Calu3 (cell line): Measurements from ENCODE around the gene MMP25. TPM values are rescaled to one million over a fixed set of nuclear protein-coding genes. Genes with fewer than 3 reads are reported as not detected.
"Not testable (repeated sequence)": the region's sequence is repeated elsewhere in the genome, so short reads cannot be mapped to it uniquely, and the experiment has no call there.

ENCODE experiments used
- BruUV-seq: library from RNA; stranded (reverse); fragments of 400-500 nt; replicated peaks from 2 replicates; lab custom pipeline; 2021; lab: Mats Ljungman, UMichigan
- CTCF ChIA-PET: fragments of 300-600 bp; sonication (Branson Sonifier 250); formaldehyde crosslinking; loops from one replicate; lab custom pipeline; 2022; ENCODE audit warnings: antibody characterized with exemption; lab: Charles Lee
- DNase-seq: peaks from one replicate; pipeline ENCODE4 v3.0.0; 2022
- H3K27ac Mint-ChIP-seq: one replicate; pipeline ENCODE4 v1.8.0; 2022; ENCODE audit warnings: mixed read lengths; ENCODE audit not compliant: unreplicated experiment
- H3K27me3 Mint-ChIP-seq: one replicate; pipeline ENCODE4 v1.8.0; 2022; ENCODE audit warnings: mixed read lengths; ENCODE audit not compliant: unreplicated experiment
- H3K36me3 Mint-ChIP-seq: one replicate; pipeline ENCODE4 v1.8.0; 2022; ENCODE audit warnings: mild to moderate bottlenecking, moderate library complexity, mixed read lengths; ENCODE audit not compliant: insufficient read depth, unreplicated experiment
- H3K4me1 Mint-ChIP-seq: one replicate; pipeline ENCODE4 v1.8.0; 2022; ENCODE audit warnings: mild to moderate bottlenecking, low read depth, mixed read lengths; ENCODE audit not compliant: unreplicated experiment
- H3K4me3 Mint-ChIP-seq: one replicate; pipeline ENCODE4 v1.8.0; 2022; ENCODE audit warnings: mild to moderate bottlenecking, low read depth, moderate library complexity, mixed read lengths; ENCODE audit not compliant: unreplicated experiment
- H3K9me3 Mint-ChIP-seq: one replicate; pipeline ENCODE4 v1.8.0; 2022; ENCODE audit warnings: low read depth, mixed read lengths; ENCODE audit not compliant: unreplicated experiment
- intact Hi-C: fragments of 100-400 bp; cut with micrococcal nuclease; formaldehyde crosslinking; loops from one replicate; pipeline ENCODE4 v1.10.0; 2022; ENCODE audit not compliant: unreplicated experiment
- total RNA-seq: library from RNA; stranded (reverse); gene quantifications from 2 replicates; pipeline ENCODE4 v1.2.3, GENCODE V29; 2022
- TF ChIP-seq, protein P1 (sequence below): fragments of 200-600 bp; IDR thresholded peaks from one replicate; pipeline ENCODE4 v1.8.0; 2022; ENCODE audit warnings: antibody characterized with exemption; ENCODE audit not compliant: unreplicated experiment

The MMP25 gene
- total RNA-seq, 1 experiment from 2014 or later = 0.31 TPM

GRCh38 chr16:3071655-3072054 is 25.3 kb downstream of the MMP25 start:
- no TSS peak for BruUV-seq
- H3K4me3 Mint-ChIP-seq = no peak overlapping the region
- CTCF ChIA-PET = no interaction called here

GRCh38 chr16:3072148-3072547 is 25.8 kb downstream of the MMP25 start:
- H3K9me3 Mint-ChIP-seq, intact Hi-C loops, H3K4me1 Mint-ChIP-seq, CTCF ChIA-PET, DNase-seq, H3K36me3 Mint-ChIP-seq, H3K27ac Mint-ChIP-seq, BruUV-seq, H3K4me3 Mint-ChIP-seq: not testable (repeated sequence)
- H3K27me3 Mint-ChIP-seq = peaks cover 44% of the 10 kb centered on the region

More at GRCh38 chr16:3071655-3072054, 25.3 kb downstream of the MMP25 start:
- H3K27ac Mint-ChIP-seq = no peak overlapping the region
- no peaks in the 10 kb centered on the region for H3K9me3 Mint-ChIP-seq
- H3K36me3 Mint-ChIP-seq = peaks cover 5% of the 10 kb centered on the region
- H3K4me1 Mint-ChIP-seq = no peaks in the 10 kb centered on the region
- DNase-seq = no peak
- H3K27me3 Mint-ChIP-seq = peaks cover 44% of the 10 kb centered on the region
- TF ChIP-seq, protein P1, sequence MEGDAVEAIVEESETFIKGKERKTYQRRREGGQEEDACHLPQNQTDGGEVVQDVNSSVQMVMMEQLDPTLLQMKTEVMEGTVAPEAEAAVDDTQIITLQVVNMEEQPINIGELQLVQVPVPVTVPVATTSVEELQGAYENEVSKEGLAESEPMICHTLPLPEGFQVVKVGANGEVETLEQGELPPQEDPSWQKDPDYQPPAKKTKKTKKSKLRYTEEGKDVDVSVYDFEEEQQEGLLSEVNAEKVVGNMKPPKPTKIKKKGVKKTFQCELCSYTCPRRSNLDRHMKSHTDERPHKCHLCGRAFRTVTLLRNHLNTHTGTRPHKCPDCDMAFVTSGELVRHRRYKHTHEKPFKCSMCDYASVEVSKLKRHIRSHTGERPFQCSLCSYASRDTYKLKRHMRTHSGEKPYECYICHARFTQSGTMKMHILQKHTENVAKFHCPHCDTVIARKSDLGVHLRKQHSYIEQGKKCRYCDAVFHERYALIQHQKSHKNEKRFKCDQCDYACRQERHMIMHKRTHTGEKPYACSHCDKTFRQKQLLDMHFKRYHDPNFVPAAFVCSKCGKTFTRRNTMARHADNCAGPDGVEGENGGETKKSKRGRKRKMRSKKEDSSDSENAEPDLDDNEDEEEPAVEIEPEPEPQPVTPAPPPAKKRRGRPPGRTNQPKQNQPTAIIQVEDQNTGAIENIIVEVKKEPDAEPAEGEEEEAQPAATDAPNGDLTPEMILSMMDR = no peak
- intact Hi-C loops = no loop called here

DNA sequence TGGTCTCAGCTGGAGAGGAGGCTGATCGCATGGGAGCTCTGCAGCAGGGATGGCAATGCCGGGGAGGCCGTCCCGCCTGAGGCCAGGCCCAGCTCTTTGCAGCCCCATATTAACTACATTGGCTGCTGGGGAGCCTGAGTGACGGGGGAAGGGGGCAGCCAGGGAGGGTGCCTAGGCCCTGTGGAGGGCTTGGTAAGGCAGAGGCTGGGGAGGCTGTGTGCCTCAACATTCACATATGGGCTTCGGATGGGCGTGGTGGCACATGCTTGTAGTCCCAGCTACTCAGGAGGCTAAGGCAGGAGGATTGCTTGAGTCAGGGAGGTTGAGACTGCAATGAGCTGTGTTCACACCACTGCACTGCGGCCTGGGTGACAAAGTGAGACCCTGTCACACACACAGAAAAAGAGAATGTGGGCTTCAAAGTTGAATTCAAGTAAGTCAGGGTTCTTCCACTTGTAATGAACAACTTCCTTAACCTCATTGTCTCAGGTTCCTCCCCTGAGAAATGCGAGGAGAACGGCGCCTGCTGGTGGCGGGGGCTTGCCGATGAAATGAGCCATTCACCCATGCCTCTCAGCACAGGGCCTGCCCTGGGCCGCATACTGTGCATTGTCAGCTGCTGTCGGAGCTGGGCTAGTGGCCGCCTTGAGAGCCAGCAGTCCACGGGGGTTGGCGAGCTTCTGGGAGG is 26.4 kb downstream of the MMP25 start:
- CTCF ChIA-PET, BruUV-seq, H3K4me1 Mint-ChIP-seq, DNase-seq, H3K4me3 Mint-ChIP-seq, H3K36me3 Mint-ChIP-seq, H3K9me3 Mint-ChIP-seq, intact Hi-C loops, H3K27ac Mint-ChIP-seq: not testable (repeated sequence)
- H3K27me3 Mint-ChIP-seq = peaks cover 44% of the 10 kb centered on the region

- no peaks in the 10 kb centered on the region for H3K9me3 Mint-ChIP-seq
- TF ChIP-seq, protein P1 = no peak
- no TSS peak for BruUV-seq
- H3K27ac Mint-ChIP-seq = no peak overlapping the region
- DNase-seq = no peak
- peaks cover 44% of the 10 kb centered on the region for H3K27me3 Mint-ChIP-seq
- no peak overlapping the region for H3K4me3 Mint-ChIP-seq
- intact Hi-C loops = no loop called here
- peaks cover 5% of the 10 kb centered on the region for H3K36me3 Mint-ChIP-seq
- CTCF ChIA-PET = no interaction called here
- H3K4me1 Mint-ChIP-seq = peaks cover 5% of the 10 kb centered on the region
Measured at GRCh38 chr16:3073448-3073847, 27.1 kb downstream of the MMP25 start.

- no peaks in the 10 kb centered on the region for H3K9me3 Mint-ChIP-seq
- no peak overlapping the region for H3K27ac Mint-ChIP-seq
- no peak for DNase-seq
- TF ChIP-seq, protein P1 = no peak
- H3K4me3 Mint-ChIP-seq = no peak overlapping the region
- intact Hi-C loops = no loop called here
- peaks cover 9% of the 10 kb centered on the region for H3K4me1 Mint-ChIP-seq
- BruUV-seq = no TSS peak
- CTCF ChIA-PET = interaction anchor here (0.6 to 1.6 kb wide), 3 partner anchors 10 to 1294 kb away, joined by 4 to 11 read pairs (median 4); no protein-coding TSS in a partner anchor
- H3K27me3 Mint-ChIP-seq = peaks cover 53% of the 10 kb centered on the region
- peaks cover 5% of the 10 kb centered on the region for H3K36me3 Mint-ChIP-seq
Measured at GRCh38 chr16:3074860-3075522, 28.6 kb downstream of the MMP25 start.
